ENCODE measurements around the gene CORO1C.
A peak's percentile ranks its signal among the peaks of the same experiment; 100 is the strongest.
"Not testable (repeated sequence)": the region's sequence is repeated elsewhere in the genome, so short reads cannot be mapped to it uniquely, and the experiment has no call there.

CORO1C gene

DNA sequence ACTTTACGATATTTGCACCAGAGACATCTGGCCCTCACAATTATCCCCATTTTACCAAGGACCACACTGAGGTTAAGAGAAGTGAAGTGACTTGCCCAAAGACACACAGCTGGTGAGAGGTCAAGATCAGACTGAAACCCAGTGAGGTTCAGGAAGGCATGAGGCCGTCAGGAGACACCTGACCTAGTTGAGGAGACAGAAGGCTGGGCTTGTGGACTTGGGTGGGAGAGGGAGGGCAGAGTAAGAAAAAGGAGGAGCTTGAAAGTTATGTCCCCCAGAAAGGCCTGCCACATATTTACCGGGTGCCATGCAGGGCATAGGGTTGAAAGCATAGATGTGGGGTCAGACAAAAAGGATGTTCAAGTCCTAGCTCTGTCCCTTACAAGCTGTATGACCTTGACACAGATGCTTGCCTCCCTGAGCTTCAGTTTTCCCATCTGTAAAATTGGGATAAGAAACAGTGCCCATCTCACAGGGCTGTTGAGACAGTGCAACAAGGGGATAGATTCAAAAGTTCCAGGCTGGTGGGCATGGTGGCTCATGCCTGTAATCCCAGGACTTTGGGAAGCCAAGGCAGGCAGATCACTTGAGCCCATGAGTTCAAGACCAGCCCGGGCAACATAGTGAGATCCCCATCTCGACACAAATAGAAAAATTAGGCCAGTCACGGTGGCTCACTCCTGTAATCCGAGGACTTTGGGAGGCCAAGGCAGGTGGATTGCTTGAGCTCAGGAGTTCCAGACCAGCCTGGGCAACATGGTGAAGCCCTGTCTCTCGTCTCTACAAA is 104.0 kb downstream of the CORO1C start:
- no peaks in the 10 kb centered on the region for H3K27me3 Mint-ChIP-seq

DNA sequence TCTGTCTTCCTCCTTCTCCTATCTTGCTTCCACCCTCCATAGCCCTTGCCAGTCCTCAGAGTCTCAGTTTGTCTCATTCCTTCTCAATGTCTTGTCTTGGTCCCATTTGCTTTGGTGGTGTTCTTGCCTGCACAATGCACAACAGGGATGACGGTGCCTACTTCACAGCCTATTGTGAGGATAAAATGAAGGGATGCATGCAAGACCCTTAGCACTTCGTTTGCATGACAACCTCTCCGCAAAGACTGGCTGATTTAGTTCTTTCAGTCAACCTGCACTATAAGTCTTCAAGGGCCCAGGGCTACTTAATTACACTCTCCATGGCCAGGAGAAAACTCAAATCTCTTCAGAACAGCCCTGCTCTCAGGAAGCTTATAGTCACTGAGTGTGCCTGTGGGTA is 106.1 kb downstream of the CORO1C start:
- Mint-ChIP-seq H3K27ac (peak overlapping the region; percentile 2), H3K4me1 (ENCODE audit: low read depth) (peaks cover 62% of the 10 kb centered on the region), H3K27me3 (no peaks in the 10 kb centered on the region), H3K36me3 (ENCODE audit: low read depth) (peaks cover 31% of the 10 kb centered on the region), H3K4me3 (no peak overlapping the region), H3K9me3 (no peaks in the 10 kb centered on the region)

More for the DNA sequence above, 104.0 kb downstream of the CORO1C start:
- Mint-ChIP-seq H3K4me3 (no peak overlapping the region), H3K9me3 (no peaks in the 10 kb centered on the region), H3K4me1 (ENCODE audit: low read depth) (peaks cover 70% of the 10 kb centered on the region), H3K36me3 (ENCODE audit: low read depth) (peaks cover 24% of the 10 kb centered on the region), H3K27ac (peak overlapping the region; percentile 94)

DNA sequence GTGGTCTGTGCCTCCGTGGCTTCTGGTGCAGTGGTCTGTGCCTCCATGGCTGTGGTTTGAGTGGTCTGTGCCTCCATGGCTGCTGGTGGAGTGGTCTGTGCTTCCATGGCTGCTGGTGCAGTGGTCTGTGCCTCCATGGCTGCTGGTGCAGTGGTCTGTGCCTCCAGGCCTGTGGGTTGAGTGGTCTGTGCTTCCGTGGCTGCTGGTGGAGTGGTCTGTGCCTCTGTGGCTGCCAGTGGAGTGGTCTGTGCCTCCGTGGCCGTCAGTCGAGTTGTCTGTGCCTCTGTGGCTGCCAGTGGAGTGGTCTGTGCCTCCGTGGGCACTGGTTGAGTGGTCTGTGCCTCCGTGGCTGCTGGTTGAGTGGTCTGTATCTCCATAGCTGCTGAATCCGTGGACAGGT is 107.7 kb downstream of the CORO1C start:
- peaks cover 31% of the 10 kb centered on the region for H3K36me3 Mint-ChIP-seq (ENCODE audit: low read depth)
- peaks cover 52% of the 10 kb centered on the region for H3K4me1 Mint-ChIP-seq (ENCODE audit: low read depth)
- H3K27me3 Mint-ChIP-seq: no peaks in the 10 kb centered on the region
- no peaks in the 10 kb centered on the region for H3K9me3 Mint-ChIP-seq
- H3K27ac Mint-ChIP-seq: no peak overlapping the region
- no peak overlapping the region for H3K4me3 Mint-ChIP-seq

DNA sequence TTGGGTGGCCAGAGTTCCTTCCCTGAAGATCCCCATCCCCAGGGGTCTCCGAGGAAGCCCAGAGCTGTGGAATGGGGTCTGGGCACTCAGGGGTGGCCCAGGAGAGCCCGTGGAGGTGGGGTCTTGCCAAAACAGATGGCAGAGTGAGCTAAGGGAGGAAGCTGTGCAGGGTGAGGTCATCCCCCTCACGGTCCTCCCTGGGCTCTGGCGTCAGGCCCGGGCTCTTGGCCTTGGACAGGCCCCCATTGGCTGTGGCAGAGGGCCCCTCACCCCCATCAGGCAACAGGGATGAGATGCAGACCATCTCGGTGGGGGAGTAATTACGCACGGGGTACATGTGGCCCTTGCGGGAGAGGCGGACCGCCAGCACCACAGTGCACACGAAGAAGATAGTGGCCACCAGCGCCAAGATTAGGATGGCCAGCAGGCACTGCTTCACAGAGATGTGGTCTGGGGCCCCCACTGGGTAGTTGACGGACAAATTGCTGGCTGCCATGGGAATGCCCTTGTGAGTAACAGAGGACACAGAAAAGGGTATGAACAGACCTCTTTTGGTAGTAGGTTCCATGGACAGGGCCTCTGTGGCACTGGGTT is 108.3 kb downstream of the CORO1C start:
- Mint-ChIP-seq H3K4me1 (ENCODE audit: low read depth) (peaks cover 52% of the 10 kb centered on the region), H3K4me3 (no peak overlapping the region), H3K9me3 (no peaks in the 10 kb centered on the region), H3K36me3 (ENCODE audit: low read depth) (peaks cover 31% of the 10 kb centered on the region), H3K27ac (peak overlapping the region; percentile 91), H3K27me3 (no peaks in the 10 kb centered on the region)

DNA sequence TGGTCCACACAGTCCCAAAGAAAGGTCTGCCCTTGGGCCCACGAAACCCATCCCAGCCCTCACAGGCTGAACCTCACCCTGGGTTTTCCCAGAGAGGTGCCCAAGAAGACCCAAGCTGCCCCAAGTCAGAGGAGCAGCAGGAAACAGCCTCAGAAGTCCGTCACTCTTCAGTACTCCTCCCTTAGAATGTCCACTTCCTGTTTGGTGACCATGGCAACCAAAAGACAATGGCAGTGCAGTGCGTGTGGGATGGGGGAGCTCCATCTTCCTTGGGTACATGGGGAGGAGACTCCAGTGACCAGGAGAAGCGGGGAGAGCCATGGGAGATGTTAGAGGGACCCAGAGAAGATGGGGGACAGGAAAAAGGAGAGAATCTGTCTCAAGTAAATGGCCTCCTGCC is 108.9 kb downstream of the CORO1C start:
- Mint-ChIP-seq H3K27ac (peak overlapping the region; percentile 91), H3K4me3 (no peak overlapping the region), H3K9me3 (no peaks in the 10 kb centered on the region), H3K27me3 (no peaks in the 10 kb centered on the region), H3K36me3 (ENCODE audit: low read depth) (peaks cover 31% of the 10 kb centered on the region), H3K4me1 (ENCODE audit: low read depth) (peaks cover 54% of the 10 kb centered on the region)

DNA sequence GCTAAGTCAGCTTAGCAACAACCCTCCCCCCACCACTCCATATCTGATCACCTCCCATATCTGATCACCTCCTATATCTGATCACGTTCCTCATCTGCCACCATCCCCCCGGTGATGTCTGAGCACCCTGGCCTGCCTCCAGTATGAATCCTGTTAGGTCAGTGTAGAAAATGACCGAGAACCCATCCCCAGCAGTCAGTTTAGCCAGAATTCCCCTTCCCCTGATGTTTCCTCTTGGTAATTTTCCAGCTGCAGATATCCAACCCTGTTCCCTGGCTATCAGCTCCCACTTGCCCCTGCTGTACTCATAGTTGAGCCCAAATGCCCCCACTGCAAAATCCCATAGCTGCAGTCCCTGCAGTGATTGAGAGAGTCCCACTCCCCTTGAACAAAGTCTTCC is 110.2 kb downstream of the CORO1C start:
- peaks cover 36% of the 10 kb centered on the region for H3K36me3 Mint-ChIP-seq (ENCODE audit: low read depth)

DNA sequence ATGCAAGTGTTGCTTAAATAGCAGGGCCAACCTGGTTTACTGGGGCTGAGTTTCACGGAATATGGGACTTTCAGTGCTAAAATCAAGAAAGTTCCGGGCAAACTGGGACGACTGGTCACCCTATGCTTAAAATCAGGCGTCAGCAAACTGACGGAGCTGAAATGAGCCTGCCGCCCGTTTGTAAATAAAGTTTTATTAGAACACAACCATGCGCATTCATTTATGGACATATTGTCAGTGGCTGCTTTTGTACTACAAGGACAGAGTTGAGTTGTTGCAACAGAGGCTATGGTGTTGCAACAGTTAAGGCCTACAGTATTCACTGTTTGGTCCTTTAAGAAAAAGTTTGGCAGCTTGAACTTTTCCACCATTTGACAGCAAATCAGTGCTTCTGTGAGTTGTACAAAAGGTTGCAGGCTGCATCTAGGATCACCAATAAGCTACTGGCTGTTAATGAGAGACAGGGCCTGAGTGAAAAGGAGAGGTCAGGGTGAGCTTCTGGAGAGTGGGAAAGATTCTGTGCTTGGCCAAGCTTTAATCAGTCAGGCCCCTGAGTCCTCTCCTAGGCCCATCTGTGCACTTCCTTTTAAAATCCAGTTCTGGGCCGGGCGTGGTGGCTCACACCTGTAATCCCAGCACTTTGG is 111.0 kb downstream of the CORO1C start:
- H3K27ac Mint-ChIP-seq: no peak overlapping the region

More for the DNA sequence above, 110.2 kb downstream of the CORO1C start:
- H3K9me3 Mint-ChIP-seq: peaks cover 5% of the 10 kb centered on the region
- H3K27me3 Mint-ChIP-seq: no peaks in the 10 kb centered on the region
- H3K4me1 Mint-ChIP-seq (ENCODE audit: low read depth): peaks cover 61% of the 10 kb centered on the region
- H3K4me3 Mint-ChIP-seq: no peak overlapping the region
- no peak overlapping the region for H3K27ac Mint-ChIP-seq

DNA sequence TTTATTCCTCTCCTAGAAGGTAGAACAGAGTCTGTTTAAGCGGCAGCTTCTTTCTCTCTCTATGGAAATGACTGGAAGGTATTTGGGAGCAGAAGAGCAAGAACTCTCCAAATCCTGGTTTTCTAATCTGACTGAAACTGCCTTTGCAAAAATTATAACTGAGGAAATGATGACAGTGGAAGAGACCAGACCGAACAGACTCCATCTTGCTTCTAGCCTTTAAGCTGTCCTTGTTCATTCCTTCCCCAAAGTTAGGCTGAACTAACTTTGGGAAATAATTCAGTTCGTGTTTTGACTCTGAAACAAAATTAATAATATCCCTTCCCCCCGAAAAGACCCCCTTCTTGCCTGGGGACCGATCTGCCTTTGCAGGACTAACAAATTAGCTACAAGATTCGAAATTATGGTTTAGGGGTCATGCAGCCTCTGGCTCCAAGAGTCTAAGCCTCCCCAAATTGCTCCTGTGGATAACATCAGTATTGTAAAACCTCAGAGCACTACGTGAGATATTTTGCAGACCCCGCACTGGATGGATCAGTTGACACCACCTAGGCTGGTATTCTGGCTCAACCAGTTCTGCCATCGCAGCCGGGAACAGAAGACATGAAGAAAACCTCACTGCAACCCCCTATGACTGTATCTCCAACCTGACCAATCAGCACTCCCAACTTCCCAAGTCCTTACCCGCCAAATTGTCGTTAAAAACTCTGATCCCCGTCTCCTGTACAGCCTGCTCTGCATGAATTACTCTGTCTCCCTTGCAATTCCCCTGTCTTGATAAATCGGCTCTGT is 111.8 kb downstream of the CORO1C start:
- H3K27ac Mint-ChIP-seq: no peak overlapping the region
- H3K4me1 Mint-ChIP-seq (ENCODE audit: low read depth): peaks cover 56% of the 10 kb centered on the region
- no peak overlapping the region for H3K4me3 Mint-ChIP-seq
- H3K36me3 Mint-ChIP-seq (ENCODE audit: low read depth): peaks cover 31% of the 10 kb centered on the region
- H3K9me3 Mint-ChIP-seq: peaks cover 5% of the 10 kb centered on the region
- no peaks in the 10 kb centered on the region for H3K27me3 Mint-ChIP-seq

More for the DNA sequence above, 111.0 kb downstream of the CORO1C start:
- peaks cover 36% of the 10 kb centered on the region for H3K36me3 Mint-ChIP-seq (ENCODE audit: low read depth)
- H3K4me3 Mint-ChIP-seq: no peak overlapping the region
- H3K27me3 Mint-ChIP-seq: no peaks in the 10 kb centered on the region
- peaks cover 5% of the 10 kb centered on the region for H3K9me3 Mint-ChIP-seq
- H3K4me1 Mint-ChIP-seq (ENCODE audit: low read depth): peaks cover 61% of the 10 kb centered on the region

DNA sequence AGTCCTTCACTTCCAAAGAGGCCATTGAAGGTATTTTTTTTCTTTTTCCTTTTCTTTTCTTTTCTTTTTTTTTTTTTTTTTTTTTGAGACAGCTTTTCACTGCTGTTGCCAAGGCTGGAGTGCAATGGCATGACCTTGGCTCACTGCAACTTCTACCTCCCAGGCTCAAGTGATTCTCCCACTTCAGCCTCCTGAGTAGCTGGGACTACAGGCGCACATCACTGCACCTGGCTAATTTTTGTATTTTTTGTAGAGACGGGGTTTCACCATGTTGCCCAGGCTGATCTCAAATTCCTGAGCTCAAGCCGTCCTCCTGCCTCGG is 112.4 kb downstream of the CORO1C start:
- Mint-ChIP-seq H3K36me3 (ENCODE audit: low read depth) (peaks cover 28% of the 10 kb centered on the region), H3K4me1 (ENCODE audit: low read depth) (peaks cover 60% of the 10 kb centered on the region)
- not testable (repeated sequence) for H3K27ac Mint-ChIP-seq, H3K9me3 Mint-ChIP-seq, H3K4me3 Mint-ChIP-seq, H3K27me3 Mint-ChIP-seq

DNA sequence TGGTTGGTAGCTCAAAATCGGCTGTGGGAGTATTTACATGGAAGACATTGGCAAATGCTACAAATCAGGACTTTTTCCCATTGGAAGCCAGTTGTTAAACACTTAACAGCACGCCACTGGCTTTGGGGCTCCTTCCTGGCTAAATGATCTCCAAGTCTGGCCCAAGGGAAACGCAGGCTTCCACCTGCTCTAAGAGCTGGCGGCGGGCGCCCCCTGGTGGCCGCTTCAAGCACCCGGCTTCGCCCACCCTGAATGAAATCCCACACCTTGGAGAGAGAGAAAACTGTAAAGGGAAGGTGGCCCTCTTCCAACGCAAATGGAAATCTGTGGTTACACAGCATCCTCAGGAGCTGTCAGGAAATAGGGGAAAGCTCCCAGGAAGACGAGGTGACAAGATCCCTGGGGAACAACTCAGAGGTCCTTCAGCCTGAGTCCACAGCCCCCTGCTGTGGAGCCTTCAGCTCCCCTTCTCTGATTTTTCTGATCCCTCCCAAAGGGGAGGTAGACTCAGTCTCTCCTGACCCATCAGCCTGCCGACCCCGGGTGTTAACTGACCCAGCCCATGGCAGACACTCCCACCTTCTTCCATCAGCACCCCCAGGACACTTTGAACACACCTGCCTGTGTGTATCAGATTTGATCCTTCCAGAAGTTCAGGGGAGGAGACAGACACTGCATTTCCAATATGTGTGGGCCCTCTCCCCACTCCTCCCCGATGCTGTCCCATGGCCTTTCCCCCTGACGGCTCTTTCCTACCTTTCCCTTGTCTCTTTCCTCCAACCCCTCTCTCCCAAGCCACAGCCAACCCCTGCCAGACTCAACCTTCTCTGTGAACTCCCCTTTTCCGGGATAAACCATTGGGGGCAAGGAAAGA is 113.0 kb downstream of the CORO1C start:
- H3K36me3 Mint-ChIP-seq (ENCODE audit: low read depth): peaks cover 22% of the 10 kb centered on the region
- H3K4me3 Mint-ChIP-seq: no peak overlapping the region
- H3K4me1 Mint-ChIP-seq (ENCODE audit: low read depth): peaks cover 66% of the 10 kb centered on the region
- H3K27ac Mint-ChIP-seq: peak overlapping the region; percentile 97
- H3K27me3 Mint-ChIP-seq: no peaks in the 10 kb centered on the region
- H3K9me3 Mint-ChIP-seq: peaks cover 5% of the 10 kb centered on the region

DNA sequence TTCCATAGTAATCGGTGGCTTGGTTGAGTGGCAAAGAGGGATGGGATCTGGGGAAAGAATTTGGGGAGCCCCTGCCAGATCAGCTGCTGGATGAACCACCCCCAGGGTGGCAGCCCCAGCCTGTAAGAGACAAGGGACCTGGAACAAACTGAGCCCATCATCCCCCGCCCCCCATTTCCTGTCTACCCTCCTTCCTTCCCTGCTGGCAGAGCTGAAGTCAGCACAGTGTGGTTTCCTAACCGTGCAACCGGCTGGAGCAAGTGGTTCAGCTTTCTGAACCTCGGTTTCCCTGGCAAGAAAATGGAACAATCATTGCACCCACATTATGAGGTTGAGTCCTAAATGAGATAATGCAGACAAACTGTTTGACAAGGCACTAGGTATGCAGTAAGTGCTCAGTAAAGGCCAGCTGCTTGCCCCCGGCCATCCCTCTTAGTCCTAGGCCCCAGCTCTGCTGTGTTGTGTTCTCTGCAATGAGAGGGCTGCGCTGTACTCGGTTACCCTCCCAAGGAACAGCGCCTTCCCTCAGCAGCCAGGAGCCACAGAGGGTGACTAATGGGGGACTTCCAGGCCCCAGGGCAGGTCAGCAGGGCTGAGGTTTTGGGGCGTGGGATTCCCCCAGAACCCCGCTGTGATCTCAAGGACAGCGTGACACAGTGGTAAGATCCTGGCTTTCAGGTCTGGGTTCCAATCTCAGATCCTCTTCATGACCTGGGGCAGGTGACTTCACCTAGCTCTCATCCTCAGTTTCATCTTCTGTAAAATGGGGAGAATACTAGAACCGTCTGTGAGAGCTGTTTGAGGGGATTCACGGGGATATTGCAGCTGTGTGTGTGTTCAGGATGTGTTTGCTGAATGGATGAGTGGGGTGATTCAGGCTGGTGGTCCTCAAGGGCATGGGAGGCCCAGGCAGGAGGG is 114.1 kb downstream of the CORO1C start:
- H3K4me3 Mint-ChIP-seq: peak overlapping the region; percentile 67
- peaks cover 11% of the 10 kb centered on the region for H3K36me3 Mint-ChIP-seq (ENCODE audit: low read depth)
- H3K4me1 Mint-ChIP-seq (ENCODE audit: low read depth): peaks cover 70% of the 10 kb centered on the region
- peak overlapping the region; percentile 97 for H3K27ac Mint-ChIP-seq
- no peaks in the 10 kb centered on the region for H3K27me3 Mint-ChIP-seq
- peaks cover 5% of the 10 kb centered on the region for H3K9me3 Mint-ChIP-seq

DNA sequence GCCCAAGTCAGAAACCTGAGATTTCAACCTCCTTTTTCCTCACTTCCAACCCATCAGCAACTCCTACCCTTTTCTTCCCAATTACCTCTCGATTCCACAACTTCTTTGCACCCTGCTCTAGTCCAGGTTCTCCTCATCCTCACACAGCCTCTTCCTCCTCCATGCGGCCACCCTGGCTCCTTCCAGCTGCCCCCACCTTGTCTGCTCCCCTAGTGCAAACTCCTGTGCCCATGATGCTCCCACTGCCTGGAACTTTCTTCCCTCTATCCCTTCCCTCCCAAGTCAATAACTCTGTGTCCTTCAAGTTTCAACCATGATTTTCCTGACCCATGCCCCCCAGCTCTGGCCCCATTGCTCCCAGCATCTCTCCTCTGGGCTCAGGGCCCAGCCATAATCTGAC is 115.0 kb downstream of the CORO1C start:
- Mint-ChIP-seq H3K27me3 (no peaks in the 10 kb centered on the region), H3K27ac (peak overlapping the region; percentile 97), H3K4me3 (peak overlapping the region; percentile 67), H3K36me3 (ENCODE audit: low read depth) (peaks cover 9% of the 10 kb centered on the region), H3K9me3 (peaks cover 5% of the 10 kb centered on the region), H3K4me1 (ENCODE audit: low read depth) (peaks cover 69% of the 10 kb centered on the region)

DNA sequence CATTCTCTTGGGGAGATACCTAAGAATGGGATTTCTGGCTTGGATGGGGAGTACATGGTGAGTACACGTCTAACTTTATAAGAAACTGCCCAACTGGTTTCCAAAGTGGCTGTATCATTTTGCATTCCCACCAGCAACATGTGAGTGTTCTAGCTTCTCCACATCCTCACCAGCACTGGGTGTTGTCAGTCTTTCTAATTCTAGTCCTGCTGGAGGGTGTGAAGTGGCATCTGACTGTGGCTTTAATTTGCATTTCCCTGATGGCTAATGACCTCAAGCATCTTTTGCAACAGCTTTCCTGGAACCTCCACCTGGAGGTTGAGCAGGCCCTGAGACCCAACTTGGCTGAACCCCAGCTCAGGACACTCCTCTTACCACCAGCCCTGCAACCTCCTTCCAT is 115.4 kb downstream of the CORO1C start:
- Mint-ChIP-seq H3K9me3 (peaks cover 5% of the 10 kb centered on the region), H3K36me3 (ENCODE audit: low read depth) (peaks cover 5% of the 10 kb centered on the region), H3K4me3 (no peak overlapping the region), H3K27ac (peak overlapping the region; percentile 15), H3K4me1 (ENCODE audit: low read depth) (peaks cover 65% of the 10 kb centered on the region), H3K27me3 (no peaks in the 10 kb centered on the region)
